Stomach smooth muscle (tissue), 2 donors: Measurements from ENCODE around the gene SUZ12.
"Not testable (repeated sequence)": the region's sequence is repeated elsewhere in the genome, so short reads cannot be mapped to it uniquely, and the experiment has no call there.

Experiments
- H3K27ac ChIP-seq: one replicate; pipeline ENCODE4 v1.7.0; 2013; ENCODE audit warnings: mild to moderate bottlenecking, low read length, inconsistent platforms
- H3K27me3 ChIP-seq, 2 donors: one replicate each; pipeline ENCODE4 v1.7.0; 2013; ENCODE audit warnings: low read length in 2 of 2; ENCODE audit not compliant: insufficient read depth in 2 of 2, control insufficient read depth in 1 of 2
- H3K36me3 ChIP-seq, 2 donors: one replicate each; pipeline ENCODE4 v1.7.0; 2013; ENCODE audit warnings: low read length in 2 of 2; ENCODE audit not compliant: control insufficient read depth in 2 of 2, insufficient read depth in 2 of 2
- H3K4me1 ChIP-seq: one replicate; pipeline ENCODE4 v1.7.0; 2013; ENCODE audit warnings: low read length; ENCODE audit not compliant: control insufficient read depth, insufficient read depth
- H3K4me3 ChIP-seq, 2 donors: one replicate each; pipeline ENCODE4 v1.7.0; 2013; ENCODE audit warnings: low read length in 2 of 2
- H3K9ac ChIP-seq, 2 donors: one replicate each; pipeline ENCODE4 v1.7.0; 2013; ENCODE audit warnings: low read length in 2 of 2, mild to moderate bottlenecking in 1 of 2
- H3K9me3 ChIP-seq, 2 donors: one replicate each; pipeline ENCODE4 v1.7.0; 2013; ENCODE audit warnings: low read length in 2 of 2; ENCODE audit not compliant: control insufficient read depth in 2 of 2
- donor health status: healthy.
- donor health status: Pancreatic carcinoma.

SUZ12 gene

DNA sequence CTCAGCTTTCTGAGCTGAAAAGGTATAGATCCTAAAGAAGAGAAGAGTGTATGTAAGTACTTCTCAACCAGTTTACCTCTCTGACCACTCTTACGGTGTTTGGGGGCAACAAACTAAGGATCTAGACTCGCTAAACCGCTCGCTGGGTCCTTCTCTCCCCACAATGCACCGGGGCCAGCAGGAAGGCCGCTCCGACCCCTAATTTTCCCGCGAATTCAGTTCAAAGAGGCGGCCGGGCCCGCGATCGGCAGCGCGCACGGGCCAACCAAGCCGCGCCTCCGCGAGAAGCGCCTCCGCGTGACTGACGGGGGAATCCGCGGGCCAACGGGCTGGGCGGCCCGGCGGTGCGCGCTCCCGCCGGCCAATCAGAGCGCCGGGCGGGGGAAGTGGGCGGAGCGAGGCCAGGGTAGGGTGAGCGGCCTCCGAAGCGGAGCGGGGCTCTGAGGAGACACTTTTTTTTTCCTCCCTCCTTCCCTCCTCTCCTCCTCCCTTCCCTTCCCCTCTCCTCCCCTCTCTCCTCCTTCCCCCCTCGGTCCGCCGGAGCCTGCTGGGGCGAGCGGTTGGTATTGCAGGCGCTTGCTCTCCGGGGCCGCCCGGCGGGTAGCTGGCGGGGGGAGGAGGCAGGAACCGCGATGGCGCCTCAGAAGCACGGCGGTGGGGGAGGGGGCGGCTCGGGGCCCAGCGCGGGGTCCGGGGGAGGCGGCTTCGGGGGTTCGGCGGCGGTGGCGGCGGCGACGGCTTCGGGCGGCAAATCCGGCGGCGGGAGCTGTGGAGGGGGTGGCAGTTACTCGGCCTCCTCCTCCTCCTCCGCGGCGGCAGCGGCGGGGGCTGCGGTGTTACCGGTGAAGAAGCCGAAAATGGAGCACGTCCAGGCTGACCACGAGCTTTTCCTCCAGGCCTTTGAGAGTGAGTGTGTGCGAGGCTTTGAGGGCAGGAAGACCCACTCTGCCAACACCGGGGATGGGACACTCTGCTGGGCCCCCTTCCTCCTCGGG, at the start of gene SUZ12:
TSS of gene SUZ12 (plus strand) at position 393 of the 995 bp plus-strand sequence. CDS start at position 633, 240 bp downstream.
- Histone ChIP-seq H3K4me3 (peak within 1 kb of the TSS; percentile 65 to 76), H3K27ac (peak within 1 kb of the TSS; percentile 49), H3K9ac (peak within 1 kb of the TSS; percentile 67 to 80)
- H3K36me3 ChIP-seq, H3K27me3 ChIP-seq, H3K9me3 ChIP-seq, H3K4me1 ChIP-seq: not testable (repeated sequence)

GRCh38 chr17:31888124-31888523, 48.7 kb upstream of the SUZ12 start:
- H3K36me3 ChIP-seq = peaks cover 24 to 43% of the 10 kb centered on the region in 2 donors
- no peak overlapping the region for H3K27ac ChIP-seq

DNA sequence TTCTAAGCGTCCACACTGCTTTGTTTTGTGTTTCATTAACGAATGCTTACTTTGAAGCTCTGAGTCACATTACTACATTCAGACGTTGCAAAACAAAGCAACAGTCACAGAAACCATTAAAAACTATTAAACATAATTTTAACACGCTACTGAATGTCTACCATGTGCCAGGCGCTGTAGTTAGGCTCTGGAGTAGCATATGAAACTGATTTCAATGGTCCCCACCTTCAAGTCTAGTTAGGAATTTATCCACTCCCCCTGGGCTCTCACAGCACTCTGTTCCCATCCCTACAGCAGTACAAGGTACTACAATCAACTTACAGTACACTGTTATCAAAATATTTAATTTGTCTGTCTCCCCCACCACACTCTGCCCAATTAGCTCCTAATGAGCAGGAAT, 35.9 kb upstream of the SUZ12 start:
- no peaks in the 10 kb centered on the region for H3K4me1 ChIP-seq
- H3K27me3 ChIP-seq = no peaks in the 10 kb centered on the region
- H3K27ac ChIP-seq = peak overlapping the region; percentile 49
- peak overlapping the region; percentile 73 to 98 for H3K4me3 ChIP-seq
- peak overlapping the region; percentile 80 to 94 for H3K9ac ChIP-seq
- H3K36me3 ChIP-seq = peaks cover 10 to 15% of the 10 kb centered on the region in 2 donors
- no peaks in the 10 kb centered on the region for H3K9me3 ChIP-seq

More at GRCh38 chr17:31888124-31888523, 48.7 kb upstream of the SUZ12 start:
- no peak overlapping the region for H3K4me3 ChIP-seq
- H3K4me1 ChIP-seq = no peaks in the 10 kb centered on the region
- no peak overlapping the region for H3K9ac ChIP-seq
- H3K27me3 ChIP-seq = no peaks in the 10 kb centered on the region
- no peaks in the 10 kb centered on the region for H3K9me3 ChIP-seq

- H3K4me3 ChIP-seq = no peak overlapping the region
- no peaks in the 10 kb centered on the region for H3K27me3 ChIP-seq
- peaks cover 4% of the 10 kb centered on the region for H3K4me1 ChIP-seq
- no peak overlapping the region for H3K27ac ChIP-seq
- no peaks in the 10 kb centered on the region for H3K9me3 ChIP-seq
- H3K9ac ChIP-seq = no peak overlapping the region
- H3K36me3 ChIP-seq = peaks cover 3 to 15% of the 10 kb centered on the region in 2 donors
Measured at GRCh38 chr17:31902693-31903092, 34.1 kb upstream of the SUZ12 start.

GRCh38 chr17:31903401-31903800, 33.4 kb upstream of the SUZ12 start:
- Histone ChIP-seq H3K36me3 (peaks cover 3 to 10% of the 10 kb centered on the region in 2 donors), H3K4me1 (peaks cover 4% of the 10 kb centered on the region)

DNA sequence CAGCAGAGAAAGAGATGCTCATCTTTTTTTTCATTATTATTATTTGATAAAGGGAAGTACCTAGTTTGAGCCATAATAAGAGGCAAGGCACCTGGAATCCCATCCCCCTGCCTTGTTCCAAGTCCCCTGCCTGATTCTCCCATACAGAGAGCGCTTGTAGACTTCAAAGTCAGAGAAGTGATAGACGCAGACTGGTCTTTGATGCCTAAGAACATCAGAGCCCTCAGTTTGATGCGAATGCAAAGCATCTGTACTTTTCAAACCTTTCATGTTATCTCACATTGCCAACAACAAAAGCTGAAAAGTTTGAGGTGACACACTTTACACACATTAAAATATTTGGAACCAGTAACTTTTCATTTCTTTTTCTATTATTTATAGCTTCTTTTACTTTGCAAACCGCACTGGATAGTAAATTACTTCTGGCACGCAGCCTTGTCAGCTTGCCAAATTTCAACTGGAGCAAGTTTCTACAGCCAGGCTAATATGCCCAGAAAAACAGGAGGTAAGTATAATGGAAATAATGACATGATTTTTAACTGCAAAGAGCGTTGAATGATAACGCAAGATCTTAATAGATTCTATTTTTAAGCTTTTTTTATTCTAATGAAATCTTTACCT, 29.4 kb upstream of the SUZ12 start:
- H3K9ac ChIP-seq = peak overlapping the region in 1 of 2 donors; percentile 13
- no peak overlapping the region for H3K27ac ChIP-seq
- peak overlapping the region in 1 of 2 donors; percentile 9 for H3K4me3 ChIP-seq
- peaks cover 4% of the 10 kb centered on the region for H3K4me1 ChIP-seq
- no peaks in the 10 kb centered on the region for H3K9me3 ChIP-seq
- H3K27me3 ChIP-seq = no peaks in the 10 kb centered on the region
- no peaks in the 10 kb centered on the region for H3K36me3 ChIP-seq

More at GRCh38 chr17:31903401-31903800, 33.4 kb upstream of the SUZ12 start:
- no peaks in the 10 kb centered on the region for H3K9me3 ChIP-seq
- no peak overlapping the region for H3K4me3 ChIP-seq
- no peak overlapping the region for H3K9ac ChIP-seq
- no peaks in the 10 kb centered on the region for H3K27me3 ChIP-seq
- H3K27ac ChIP-seq = no peak overlapping the region

GRCh38 chr17:31908386-31908785, 28.4 kb upstream of the SUZ12 start:
- Histone ChIP-seq H3K9me3 (no peaks in the 10 kb centered on the region), H3K36me3 (no peaks in the 10 kb centered on the region), H3K4me3 (no peak overlapping the region), H3K27ac (no peak overlapping the region), H3K4me1 (peaks cover 4% of the 10 kb centered on the region), H3K27me3 (no peaks in the 10 kb centered on the region), H3K9ac (no peak overlapping the region)

DNA sequence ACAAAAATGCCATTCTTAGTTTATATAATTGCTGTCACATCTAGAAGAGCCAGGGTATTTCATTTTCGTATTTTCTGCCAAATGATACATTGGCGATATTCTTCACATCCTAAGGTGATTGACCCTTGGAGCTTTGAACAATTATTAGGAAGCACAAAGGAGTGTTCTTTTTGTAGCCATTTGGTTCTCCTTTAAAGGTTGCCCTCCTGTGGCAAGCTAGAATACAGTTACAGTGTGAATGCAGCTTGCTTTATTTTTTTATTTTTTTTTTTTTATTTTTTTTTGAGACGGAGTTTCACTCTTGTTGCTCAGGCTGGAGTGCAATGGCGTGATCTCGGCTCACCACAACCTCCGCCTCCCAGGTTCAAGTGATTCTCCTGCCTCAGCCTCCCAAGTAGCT, 24.1 kb upstream of the SUZ12 start:
- H3K4me1 ChIP-seq, H3K4me3 ChIP-seq, H3K9ac ChIP-seq, H3K27ac ChIP-seq, H3K36me3 ChIP-seq, H3K9me3 ChIP-seq: not testable (repeated sequence)
- peaks cover 4 to 14% of the 10 kb centered on the region in 2 donors for H3K27me3 ChIP-seq

- Histone ChIP-seq H3K9me3 (no peaks in the 10 kb centered on the region), H3K27ac (no peak overlapping the region), H3K9ac (no peak overlapping the region), H3K27me3 (peaks cover 7 to 16% of the 10 kb centered on the region in 2 donors), H3K36me3 (no peaks in the 10 kb centered on the region), H3K4me1 (peaks cover 6% of the 10 kb centered on the region), H3K4me3 (no peak overlapping the region)
Measured at GRCh38 chr17:31915456-31916100, 21.2 kb upstream of the SUZ12 start.

GRCh38 chr17:31916491-31917064, 20.2 kb upstream of the SUZ12 start:
- H3K27ac ChIP-seq = no peak overlapping the region
- H3K27me3 ChIP-seq = peaks cover 7 to 16% of the 10 kb centered on the region in 2 donors
- no peaks in the 10 kb centered on the region for H3K9me3 ChIP-seq
- no peak overlapping the region for H3K9ac ChIP-seq
- peaks cover 6% of the 10 kb centered on the region for H3K4me1 ChIP-seq
- no peaks in the 10 kb centered on the region for H3K36me3 ChIP-seq
- no peak overlapping the region for H3K4me3 ChIP-seq
